GM21717 (cell line): ENCODE data around the gene GNAZ.

Experiments
- ATAC-seq: cut with Tn5 transposase; IDR thresholded peaks from one replicate; pipeline ENCODE4 v1.9.1; 2021; ENCODE audit warnings: mild to moderate bottlenecking, moderate library complexity; ENCODE audit not compliant: unreplicated experiment

The GNAZ gene

DNA sequence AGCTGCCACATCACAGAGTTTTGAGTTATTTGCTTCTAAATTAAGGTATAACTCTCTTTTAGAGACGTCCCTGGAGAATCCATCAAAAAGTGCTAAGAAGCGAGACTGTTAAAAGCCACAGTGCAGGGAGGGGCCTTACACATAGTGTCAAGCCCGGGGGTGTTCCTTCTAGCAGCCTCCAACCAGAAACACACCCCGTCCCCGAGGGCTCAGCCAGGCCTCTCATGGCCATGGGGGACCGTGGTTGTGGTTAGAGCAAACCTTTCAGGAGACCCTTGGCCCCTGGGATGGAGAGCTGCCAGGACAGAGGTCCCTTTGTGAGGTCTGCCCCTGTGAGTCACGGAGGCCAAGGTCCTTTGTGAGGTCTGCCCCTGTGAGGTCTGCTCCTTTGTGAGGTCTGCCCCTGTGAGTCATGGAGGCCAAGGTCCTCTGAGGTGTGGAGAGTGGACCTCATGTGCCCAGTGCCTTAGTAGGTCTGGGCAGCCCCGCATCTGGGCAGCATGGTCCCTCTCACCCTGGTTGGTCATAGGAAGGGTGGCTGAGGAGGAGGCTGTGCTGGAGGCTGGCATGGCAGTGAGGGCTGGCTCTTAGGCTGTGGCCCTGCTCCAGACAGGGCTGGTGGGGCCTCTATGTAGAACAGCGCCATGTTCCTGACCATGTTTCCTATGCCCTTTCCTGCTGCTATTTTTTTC is 5.4 kb downstream of the GNAZ start:
- no peak for ATAC-seq

DNA sequence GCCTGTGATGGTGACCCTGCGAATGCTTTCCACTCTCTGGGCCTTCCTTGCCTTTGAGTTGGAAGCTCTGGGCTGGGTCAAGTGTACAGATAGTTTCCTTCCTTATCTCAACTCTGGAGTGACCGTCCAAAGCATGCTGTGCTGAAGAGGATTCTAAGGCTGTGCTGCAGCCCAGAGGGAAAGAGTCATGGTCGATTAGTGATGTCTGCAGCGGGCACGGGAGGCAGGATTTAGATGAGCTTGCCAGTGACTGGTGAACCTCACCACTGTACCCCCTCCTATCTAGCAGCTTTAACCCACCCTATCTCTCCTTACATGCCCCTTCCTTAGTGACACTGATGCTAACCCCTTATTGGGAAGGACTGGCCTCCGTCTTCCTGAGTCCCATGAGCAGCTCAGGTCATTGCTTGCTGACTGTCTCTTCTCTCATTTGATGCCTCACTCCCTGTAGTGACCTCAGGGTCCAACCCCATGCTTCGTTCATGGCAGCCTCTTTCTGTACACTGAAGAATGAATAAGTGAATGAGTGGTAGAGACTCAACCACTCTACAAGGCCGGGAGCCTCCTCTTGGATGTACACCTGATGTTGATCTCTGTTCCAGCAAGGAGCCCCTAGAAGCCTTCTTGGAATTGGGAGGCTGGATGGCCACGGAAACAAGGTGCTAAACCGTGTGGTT is 6.7 kb downstream of the GNAZ start:
- ATAC-seq = no peak

DNA sequence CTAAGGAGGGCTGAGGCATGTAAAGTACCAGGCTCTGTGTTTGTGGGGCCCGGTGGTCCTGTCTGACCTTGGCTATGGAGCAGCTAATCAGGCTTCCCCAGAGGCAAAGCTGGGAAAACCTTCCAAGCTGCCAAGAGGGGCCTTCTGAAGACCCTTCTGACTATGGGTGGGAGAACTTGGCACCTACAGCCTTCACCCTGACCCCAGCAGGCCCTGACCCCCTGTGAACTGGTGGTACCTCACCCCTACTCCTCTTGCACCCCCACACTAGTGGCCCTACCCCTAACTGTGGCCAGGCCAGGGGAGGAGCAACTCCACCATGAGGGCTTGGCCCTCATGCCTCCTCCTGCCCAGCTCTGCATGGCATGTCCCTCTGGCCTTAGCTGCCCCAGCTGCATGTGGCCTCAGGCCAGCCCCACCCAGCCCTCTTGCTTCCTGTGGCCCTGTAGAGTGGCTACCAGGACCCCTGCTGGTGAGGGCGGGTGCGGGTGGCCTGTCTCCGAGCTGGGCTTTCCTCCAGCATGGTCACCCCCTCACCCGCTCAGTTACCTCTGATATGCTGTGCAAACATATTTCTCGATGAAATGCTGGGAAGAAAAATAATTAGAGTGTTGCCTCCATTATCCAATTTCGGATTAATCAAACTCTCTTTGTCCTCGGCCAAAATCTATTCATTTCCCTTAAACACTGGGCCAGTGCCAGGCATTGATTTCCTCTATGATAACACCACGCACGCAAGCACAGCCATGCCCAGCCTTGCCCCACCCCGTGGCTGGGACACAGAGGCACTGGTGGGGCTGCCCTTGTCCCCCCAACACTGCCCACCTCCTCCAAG is 7.5 kb downstream of the GNAZ start:
- no peak for ATAC-seq

DNA sequence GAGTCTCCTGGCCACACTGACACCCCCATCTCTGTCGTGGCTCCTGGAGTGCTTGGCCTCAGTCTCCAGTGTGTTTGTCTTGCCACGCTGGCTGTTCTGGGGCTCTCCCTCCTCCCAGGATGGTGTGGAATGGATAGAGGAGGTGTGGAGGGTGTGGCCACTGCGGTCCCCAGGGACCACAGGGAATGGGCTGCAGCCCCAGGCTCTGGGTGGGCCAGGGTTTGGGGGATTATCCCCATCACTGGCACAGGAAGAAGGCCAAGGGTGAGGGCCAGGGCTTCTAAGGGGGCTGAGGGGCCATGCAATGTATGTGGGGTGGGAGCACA is 8.1 kb downstream of the GNAZ start:
- ATAC-seq = no peak

DNA sequence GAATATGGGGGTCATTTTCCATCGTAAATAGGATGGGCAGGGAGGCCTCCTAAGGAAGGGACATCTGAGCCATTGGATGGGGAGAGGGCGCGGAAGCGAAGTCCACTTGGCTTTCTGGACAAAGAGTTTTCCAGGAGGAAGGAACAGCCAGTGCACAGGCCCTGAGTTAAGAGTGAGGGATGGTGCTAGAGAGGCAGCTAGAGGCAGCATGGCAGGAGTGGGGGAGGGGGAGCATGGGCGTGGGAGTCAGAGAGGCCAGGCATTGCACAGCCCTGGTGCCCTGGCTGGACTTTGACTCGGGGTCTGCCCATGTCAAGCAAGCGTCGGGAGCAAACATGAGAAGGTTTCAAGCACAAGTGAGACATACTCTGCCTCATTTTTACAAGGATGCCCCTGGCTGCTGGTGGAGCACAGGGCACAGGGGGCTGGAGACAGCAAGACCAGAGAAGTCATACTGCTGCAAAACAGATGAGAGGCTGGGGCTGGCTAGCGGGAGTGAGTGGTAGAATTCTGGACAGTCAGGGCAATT is 9.0 kb downstream of the GNAZ start:
- no peak for ATAC-seq

DNA sequence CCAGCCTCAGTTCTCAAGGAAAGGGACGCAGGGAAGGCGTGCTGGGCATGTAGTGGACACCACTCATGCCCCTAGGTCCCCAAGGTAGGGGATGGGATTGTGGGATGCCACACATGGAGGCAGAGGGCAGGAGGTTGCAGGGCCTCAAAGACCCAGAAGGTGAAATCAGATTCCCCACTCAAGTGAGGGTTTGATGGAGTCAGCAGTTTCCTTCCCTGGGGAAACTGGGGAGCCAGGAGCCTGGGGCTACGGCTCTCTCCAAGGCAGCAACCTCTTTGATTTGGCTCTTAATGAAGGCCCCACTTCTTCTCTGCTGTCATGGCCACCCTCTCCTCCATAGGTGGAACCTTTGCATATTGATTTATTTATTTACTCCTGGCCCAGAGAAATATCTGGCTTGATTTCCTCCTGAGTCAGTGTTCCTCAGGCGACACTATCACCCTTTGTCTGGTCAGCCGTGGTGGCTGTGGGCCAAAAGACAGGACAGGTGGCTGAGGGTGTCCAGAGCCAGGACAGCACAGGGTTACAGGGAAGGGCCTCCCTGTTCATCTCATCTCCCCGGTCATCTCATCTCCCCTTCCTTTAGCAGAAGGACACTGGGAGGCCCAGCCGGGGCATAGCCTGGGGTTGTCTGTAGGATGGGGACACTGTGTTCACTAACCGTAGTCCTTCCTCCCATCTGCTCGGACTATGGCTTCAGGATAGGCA is 9.6 kb downstream of the GNAZ start:
- ATAC-seq = no peak

DNA sequence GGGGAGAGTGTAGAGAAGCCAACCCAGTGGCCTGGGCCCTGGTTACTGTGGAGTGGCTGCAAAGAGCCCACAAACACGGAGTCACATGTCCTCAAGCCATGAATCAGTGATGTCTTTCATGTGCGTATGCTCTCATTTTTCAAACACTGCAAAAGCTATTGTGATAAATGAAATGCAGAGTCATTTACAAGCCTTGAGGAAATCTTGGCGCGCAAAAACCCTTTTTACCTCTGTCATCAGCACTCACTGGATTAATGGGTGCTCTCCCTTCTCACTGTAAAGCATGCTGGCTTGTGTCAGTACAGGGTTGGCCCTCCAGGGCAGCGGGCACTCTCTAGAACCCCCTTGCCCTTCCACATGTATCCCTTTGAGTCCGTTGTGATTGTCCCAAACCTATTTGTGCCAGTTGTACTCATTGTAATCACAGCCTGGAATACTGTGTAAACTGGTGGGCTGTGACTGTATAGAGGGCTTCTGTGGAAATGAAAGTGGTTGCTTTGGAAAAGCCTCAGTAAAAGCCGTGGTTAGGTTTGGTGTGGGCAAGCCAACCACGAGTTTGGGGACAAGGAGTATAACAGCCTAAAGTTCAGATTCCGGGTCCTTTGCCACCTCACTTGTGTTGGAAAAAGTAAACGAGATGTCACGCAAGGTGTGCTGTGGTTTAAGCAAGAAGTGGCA is 10.4 kb downstream of the GNAZ start:
- no peak for ATAC-seq

DNA sequence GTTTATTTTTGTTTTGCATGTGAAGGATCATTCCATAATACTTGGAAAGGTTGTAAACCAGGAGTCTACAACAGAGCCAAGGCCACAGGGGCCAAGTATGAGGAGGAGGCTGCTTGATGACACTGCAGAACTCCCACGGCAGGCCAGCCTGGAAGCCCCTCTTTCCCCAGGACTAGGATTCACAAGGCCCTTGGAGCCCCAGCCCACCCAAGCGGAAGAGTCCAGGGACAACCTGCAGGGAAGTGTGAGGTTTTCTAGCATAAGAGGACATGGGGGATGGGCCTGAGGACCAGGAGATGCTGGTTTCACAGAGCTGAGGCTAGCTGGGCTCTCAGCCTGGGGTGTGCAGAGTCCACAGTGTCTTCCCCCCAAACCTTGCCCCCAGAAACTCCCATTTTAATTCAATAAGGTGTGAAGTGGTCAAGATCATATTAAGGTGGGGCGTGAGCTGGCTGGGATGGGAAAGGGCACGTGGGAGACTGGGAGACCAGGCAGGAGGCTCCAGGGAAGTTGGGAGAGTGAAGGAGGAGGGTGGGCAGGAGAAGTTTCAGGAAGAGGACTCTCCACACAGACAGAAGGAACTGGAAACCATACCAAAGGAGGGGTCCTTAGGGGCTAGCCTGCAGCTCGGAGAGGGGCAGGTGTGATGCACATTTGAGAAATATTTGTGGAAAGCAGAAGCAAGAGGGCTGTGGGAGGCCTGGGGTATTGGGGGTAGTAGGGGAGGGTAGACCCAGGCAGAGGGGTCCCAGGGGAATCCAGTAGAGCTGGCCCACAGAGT is 12.4 kb downstream of the GNAZ start:
- no peak for ATAC-seq

DNA sequence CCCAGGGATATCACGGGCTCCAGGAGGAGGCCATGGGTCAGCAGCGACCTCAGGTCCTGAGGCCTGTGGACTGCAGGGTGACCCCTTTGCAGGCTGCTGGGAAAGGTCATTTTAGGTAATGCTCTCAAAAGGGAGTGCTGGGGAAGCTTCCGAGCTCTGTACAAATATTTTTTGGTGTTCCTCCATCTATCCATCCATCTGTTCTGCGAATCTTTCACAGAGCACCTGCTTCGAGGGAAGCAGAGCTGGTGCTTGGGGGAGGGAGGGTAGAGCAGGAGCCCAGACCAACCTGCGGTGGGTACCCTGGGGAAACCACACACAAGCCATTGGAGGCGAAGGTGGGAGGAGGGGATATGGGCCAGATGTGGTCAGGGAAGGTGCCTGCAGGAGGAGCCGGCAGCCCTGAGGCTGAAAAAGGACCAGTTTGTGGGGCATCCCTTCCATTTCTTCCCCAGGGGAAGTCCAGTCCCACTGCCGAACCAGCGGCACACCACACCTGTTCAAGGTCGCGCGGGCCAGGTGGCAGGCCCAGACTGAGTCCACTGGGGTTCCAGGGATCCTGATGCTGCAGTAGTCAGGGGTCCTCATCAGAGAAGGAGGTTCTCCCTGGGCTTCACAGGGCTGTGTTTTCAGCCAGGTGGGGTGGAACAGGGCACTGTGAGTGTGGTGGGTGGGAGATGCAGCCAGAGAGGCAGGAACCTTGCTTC is 13.1 kb downstream of the GNAZ start:
- ATAC-seq = no peak

DNA sequence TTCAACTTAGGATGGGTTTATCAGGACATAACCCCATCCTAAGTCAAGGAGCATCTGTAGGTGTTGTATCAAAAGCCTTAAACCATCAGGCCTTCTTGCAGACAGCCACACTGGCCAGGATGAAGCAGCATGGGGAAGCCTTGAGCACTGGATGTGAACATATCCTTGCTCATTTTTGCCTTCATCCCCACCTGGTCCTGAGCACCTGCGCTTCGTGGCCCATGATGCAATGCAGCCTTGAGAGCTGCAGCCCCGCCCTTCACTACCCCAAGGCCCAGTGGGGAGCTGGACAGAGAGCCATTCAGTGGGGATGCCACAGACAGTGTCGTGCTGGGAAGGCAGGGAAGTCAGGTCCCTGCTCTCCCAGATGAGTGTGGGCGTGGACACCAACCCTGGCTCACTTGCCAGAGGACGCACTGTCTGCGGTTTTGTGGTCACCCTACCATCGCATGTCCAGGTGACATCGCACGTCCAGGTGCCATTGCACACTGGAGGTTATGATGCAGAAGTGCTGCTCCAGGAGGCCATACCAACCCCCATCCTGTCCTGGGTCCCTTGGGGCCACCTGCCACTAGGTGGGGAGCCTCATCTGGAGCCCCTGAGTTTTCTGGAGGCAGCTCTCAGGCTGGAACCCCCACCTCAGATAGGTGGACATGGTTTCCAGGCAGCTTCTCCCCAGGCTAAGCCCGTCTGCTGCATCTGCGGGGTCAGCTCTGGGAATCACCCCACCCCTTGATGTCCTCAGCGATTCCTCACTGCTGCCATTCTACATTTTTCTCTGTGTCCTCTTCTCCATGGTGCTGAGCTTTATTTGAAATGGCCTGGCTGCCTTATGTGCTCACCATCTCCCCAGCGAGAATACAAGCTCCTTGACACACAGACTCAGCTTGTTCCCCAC is 14.4 kb downstream of the GNAZ start:
- ATAC-seq = no peak

DNA sequence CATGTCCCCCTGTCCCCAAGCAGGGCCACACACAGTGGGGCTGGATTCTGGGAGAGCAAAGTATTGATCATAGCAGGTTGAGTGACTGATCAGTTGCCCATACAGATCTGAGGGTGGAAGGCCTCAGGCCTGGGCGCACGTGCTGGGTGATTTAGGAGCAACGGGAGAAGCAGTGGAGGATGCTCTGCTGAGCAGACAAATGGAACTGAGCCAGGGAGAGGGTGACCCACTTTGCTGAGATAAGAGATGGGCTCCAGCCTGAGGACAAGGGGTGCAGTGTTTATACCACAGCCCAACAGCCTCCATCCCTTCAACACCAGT is 15.0 kb downstream of the GNAZ start:
- no peak for ATAC-seq

DNA sequence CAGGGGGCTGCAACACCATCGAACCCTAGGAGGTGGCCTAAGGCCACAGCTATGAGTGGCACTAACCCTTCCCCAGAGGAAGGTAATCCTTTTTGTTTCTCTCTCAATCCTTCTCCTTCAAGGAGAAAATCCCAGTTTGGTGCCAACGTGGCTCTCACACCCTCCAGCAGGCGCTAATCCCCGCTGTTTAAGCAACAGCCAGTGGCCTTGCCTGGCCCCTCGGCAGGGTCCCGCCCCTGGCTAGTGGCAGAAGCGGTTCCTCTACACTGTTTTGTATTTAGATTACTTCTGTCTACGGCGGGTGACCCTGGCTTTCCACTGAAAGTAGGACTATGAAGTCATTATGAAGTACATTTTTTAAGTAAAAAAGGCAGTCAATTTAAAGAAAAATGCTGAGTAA is 15.5 kb downstream of the GNAZ start:
- no peak for ATAC-seq

DNA sequence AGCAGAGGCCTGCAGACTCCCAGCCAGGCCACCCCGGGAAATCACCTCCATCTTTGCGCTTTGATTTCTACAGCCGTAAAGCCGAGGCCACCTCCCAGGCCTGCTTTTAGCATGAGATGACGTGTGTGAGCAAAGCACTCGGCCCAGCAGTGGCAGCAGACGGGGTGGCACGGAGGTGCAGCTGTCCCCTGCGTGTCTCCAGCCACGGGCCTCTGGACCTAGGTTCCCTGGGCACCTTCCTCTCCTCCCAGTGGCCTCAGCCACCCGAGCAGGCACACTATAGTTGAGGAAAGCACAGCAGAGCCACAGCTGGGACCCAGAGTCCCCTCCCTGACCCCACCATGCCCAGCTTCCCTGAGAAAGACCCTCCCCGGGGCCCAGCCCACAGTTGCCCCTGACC is 15.9 kb downstream of the GNAZ start:
- no peak for ATAC-seq

DNA sequence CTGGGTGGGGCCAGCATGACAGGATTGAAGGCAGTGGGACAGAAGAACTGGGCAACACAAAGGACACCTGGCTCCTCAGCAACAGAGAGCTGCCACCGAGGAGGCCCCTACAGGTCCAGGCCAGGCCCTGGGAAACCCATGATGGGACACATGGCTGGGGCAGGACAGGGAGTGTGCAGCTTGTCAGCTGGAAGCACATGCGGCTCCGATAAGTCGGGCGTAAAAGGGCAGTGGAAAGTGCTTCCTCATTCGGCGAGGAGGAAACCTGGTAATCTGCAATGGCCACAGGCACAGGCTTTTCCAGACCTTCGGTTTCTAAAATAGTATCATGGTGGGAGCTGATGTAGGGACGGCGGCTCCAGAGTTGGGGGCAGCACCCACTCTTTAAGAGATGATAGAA is 16.5 kb downstream of the GNAZ start:
- no peak for ATAC-seq

DNA sequence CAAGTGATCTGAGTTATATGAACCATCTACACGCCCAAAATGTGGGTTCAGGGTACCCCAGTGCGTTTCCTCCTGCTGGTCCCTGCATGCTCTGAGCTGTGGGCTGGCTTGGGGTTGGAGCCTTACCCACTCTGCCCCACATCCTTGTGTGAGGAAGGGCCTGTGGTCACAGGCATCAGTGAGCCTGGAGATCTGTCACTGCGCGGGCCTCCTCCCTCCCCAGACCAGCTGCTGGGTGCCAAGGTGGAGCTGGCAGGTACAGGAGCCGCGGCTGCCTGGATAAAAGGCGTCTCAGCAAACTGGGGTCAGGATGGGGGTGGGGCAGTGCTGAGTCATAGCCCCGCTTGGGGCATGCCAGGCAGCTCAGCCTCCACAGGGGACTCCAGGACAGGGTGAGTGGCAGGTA is 17.9 kb downstream of the GNAZ start:
- no peak for ATAC-seq

DNA sequence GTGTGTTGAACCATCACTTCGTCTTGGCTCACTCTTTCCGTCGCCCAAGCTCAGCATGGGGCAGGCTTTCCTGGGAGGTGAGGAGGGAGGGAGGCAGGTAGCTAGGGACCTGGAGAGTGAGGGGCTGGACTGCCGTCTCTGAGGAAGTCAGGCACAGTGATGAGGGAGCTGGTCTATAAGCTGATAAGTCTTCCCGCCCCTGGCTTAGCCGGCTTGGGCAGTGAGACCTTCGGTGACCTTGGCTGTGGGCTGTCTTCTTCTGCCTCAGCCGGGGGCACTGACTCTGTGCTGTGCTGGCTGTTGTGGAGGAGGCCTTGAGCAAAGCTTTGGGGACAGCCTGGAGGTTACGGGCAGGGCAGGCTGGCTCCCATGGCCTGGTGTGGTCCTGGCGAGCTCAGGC is 18.7 kb downstream of the GNAZ start:
- no peak for ATAC-seq

DNA sequence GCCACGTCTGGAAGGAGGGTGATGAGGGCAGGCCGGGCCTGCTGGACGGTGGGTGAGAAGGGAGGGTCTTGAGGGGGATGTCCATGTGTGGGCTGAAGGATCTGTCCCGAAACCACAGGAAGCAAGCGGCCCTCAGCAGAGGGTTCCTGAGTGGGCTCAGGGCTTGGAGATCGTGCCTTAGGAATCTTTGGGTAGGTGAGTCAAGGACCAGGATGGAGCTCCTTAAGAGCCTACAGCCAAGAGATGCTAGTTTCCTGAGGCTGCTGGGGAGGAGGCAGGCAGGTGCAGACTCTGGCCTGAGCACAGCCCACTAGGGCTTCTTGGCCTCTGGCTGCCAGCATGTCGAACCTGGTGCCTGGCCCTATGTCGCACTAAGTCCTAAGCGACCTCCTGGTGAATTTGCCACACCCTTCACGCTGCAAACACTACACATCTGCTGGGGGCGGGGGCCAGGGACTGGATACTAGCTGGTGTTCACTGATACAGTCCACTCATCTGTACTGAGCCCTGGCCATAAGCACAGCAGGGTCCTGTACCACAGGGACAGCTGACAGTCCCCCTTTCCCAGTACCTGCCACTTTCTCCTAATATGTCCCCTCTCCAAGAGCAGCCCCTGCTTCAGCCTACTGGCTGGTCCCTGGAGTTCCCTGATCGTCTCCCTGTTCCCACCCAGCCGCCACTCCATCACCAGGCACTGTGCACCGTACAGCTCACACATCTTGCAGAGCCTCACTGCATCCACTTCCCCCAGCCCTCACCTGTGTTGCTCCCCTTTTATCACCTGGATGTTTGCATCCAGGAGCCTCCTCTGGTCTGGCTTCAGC is 19.5 kb downstream of the GNAZ start:
- no peak for ATAC-seq

DNA sequence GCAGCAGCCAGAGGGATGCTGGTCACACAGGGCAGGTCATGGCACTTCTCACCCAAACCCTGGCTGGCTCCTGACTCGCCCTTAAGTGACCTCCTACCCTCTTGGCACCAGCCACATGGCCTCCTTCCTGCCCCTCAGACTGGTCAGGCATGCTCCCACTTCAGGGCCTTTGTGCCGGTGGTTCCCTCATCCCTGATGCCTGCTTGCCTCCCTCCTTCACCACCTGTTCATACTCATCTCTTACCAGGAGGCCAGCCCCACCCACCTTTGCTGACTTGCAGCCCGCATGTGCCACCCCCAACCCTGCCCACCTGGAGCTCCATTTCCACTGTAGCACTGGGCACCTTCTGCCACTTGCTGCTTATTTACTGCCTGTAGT is 20.1 kb downstream of the GNAZ start:
- ATAC-seq = no peak
